ENCODE measurements around the gene CLIC3.
A peak's percentile ranks its signal among the peaks of the same experiment; 100 is the strongest.

CLIC3 gene

GRCh38 chr9:136950656-136951276 lies 45.6 kb downstream of the CLIC3 start:
- no peak for DNase-seq

- DNase-seq: peak; percentile 77
These were observed 46.3 kb downstream of the CLIC3 start for GRCh38 chr9:136949817-136950655.

- DNase-seq: no peak
These were observed 47.0 kb downstream of the CLIC3 start for GRCh38 chr9:136949239-136949816.

- peak; percentile 21 for DNase-seq
These were observed 48.3 kb downstream of the CLIC3 start for GRCh38 chr9:136947955-136948510.

GRCh38 chr9:136947028-136947891 lies 49.1 kb downstream of the CLIC3 start:
- no peak for DNase-seq

- no peak for DNase-seq
These were observed 49.9 kb downstream of the CLIC3 start for GRCh38 chr9:136946228-136947027.

GRCh38 chr9:136945333-136946227 lies 50.8 kb downstream of the CLIC3 start:
- DNase-seq: no peak
